ENCODE measurements around the gene PADI6. TPM values are rescaled to one million over a fixed set of nuclear protein-coding genes. Genes with fewer than 3 reads are reported as not detected.

Gene PADI6
- total and polyA plus RNA-seq, 10 of the 15 experiments (the other 5 are each of a cell fraction or from before 2014, with no cell fraction given) = not detected

- TF ChIP-seq E2F8 (IDR thresholded peaks at IDR 0.05; ENCODE audit: low read depth, partially characterized antibody) = no peak
- no peak for TF ChIP-seq SKIL (IDR thresholded peaks at IDR 0.05; ENCODE audit: low read depth, poor library complexity, severe bottlenecking)
- TF ChIP-seq ZNF622 (IDR thresholded peaks at IDR 0.05) = no peak
- TF ChIP-seq PKNOX1 (IDR thresholded peaks at IDR 0.05) = no peak
Measured at GRCh38 chr1:17375651-17376050, 3.7 kb downstream of the PADI6 start (continued).

- Histone ChIP-seq H3K4me1 (ENCODE audit: control insufficient read depth, insufficient read depth, low read length) (no peaks in the 10 kb centered on the region), H4K20me1 (ENCODE audit: control insufficient read depth, insufficient read depth) (no peaks in the 10 kb centered on the region), H3K36me3 (ENCODE audit: control insufficient read depth in 2 of 2, insufficient read depth in 2 of 2, low read length in 1 of 2) (no peaks in the 10 kb centered on the region), H3K79me2 (ENCODE audit: control insufficient read depth, insufficient read depth, low read length) (no peaks in the 10 kb centered on the region), H3K9me3 (replicated peaks; ENCODE audit: control insufficient read depth, insufficient read depth, low read length) (no peaks in the 10 kb centered on the region), H3K9ac (ENCODE audit: control insufficient read depth, insufficient read depth, low read length) (no peak overlapping the region), H3K4me2 (ENCODE audit: control insufficient read depth, insufficient read depth) (no peak overlapping the region), H2AFZ (ENCODE audit: control insufficient read depth, low read depth, low read length) (no peak overlapping the region), H3K27me3 (replicated peaks in 1 of 2; ENCODE audit: control insufficient read depth in 2 of 2, insufficient read depth in 2 of 2, low read length in 1 of 2) (peaks cover 7% of the 10 kb centered on the region in 2 experiments; a peak in 3 of 4 replicates), H3K27ac (ENCODE audit: control insufficient read depth, insufficient read depth) (no peak overlapping the region), H3K4me3 (no peak overlapping the region)
- in situ Hi-C loops (cut with MboI) (no loop called here), intact Hi-C loops (cut with micrococcal nuclease; ENCODE audit: unreplicated experiment) (no loop called here)
- ChIA-PET POLR2A (no interaction called here), SMC1A (ENCODE audit: uncharacterized antibody, unreplicated experiment) (no interaction called here), CTCF (no interaction called here), RAD21 (ENCODE audit: unreplicated experiment) (no interaction called here)
- WGBS (ENCODE audit: insufficient coverage, insufficient replicate concordance, low lambda C conversion rate, missing lambda C conversion rate) = 27% methylated on average over 16 of the region's 16 CpGs
- ATAC-seq (no peak), FAIRE-seq (no peak), DNase-seq (ENCODE audit: low read depth, low spot score) (no peak)
- no TSS peak for BruUV-seq (replicated peaks)
- TF ChIP-seq USF1 (IDR thresholded peaks at IDR 0.05; ENCODE audit: borderline replicate concordance, extremely low read length, insufficient read depth, low read depth, low read length) = peak; percentile 34
- TF ChIP-seq NBN (IDR thresholded peaks at IDR 0.05) = no peak
Measured at GRCh38 chr1:17377325-17377953, 5.4 kb downstream of the PADI6 start.
